ENCODE data around the gene IGF1R.

DNA sequence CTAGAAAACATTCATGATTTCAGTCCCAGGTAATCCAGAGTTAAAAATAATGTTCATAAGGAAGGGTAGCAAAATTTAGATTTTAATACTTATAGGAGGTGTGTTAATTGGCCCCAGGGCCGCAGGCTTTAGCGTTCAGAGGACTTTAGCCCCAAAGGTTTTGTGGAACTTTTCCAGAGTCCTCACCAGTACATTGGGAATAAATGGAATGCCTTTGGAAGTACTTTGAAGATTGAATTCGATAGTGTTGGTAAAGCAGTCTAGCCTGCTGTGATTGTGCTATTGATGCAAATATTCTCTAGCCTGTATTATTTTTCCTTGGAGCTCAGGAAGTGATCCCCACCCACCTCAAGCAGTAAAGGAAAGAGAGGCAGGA lies 137.1 kb downstream of the IGF1R start:
- TF ChIP-seq, protein P1, sequence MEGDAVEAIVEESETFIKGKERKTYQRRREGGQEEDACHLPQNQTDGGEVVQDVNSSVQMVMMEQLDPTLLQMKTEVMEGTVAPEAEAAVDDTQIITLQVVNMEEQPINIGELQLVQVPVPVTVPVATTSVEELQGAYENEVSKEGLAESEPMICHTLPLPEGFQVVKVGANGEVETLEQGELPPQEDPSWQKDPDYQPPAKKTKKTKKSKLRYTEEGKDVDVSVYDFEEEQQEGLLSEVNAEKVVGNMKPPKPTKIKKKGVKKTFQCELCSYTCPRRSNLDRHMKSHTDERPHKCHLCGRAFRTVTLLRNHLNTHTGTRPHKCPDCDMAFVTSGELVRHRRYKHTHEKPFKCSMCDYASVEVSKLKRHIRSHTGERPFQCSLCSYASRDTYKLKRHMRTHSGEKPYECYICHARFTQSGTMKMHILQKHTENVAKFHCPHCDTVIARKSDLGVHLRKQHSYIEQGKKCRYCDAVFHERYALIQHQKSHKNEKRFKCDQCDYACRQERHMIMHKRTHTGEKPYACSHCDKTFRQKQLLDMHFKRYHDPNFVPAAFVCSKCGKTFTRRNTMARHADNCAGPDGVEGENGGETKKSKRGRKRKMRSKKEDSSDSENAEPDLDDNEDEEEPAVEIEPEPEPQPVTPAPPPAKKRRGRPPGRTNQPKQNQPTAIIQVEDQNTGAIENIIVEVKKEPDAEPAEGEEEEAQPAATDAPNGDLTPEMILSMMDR (conservative IDR thresholded peaks at IDR 0.05) = no peak
- no peak for TF ChIP-seq ZFX (IDR thresholded peaks at IDR 0.05)
